Activated CD4-positive, alpha-beta T cell treated with anti-CD3 and anti-CD28 coated beads, Interleukin-2, amount 50 U/mL, for 16 hours (primary cell): ENCODE data around the gene EIF2B2.

Experiments used
- DNase-seq: peaks from one replicate; pipeline ENCODE4 v3.0.0-alpha.2; 2020

EIF2B2 gene

DNA sequence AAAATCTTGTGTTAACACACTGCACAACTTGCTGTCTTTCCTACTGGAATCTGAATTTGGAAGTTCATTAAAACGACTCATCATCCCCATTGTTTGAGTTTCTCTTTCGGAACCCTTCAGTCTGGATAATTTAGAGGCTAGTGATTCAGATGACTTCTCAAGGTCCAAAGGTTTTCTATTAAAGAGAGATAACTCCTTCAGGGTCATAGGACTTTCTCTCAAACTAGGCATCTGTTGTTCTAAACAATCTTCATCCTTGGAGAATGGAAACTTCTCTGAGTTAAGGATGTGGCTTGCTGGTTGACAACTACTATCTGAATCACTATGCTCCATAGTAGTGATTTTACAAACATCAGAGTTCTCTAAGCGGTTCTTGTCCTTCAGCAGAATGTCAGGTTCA lies 44.2 kb downstream of the EIF2B2 start:
- peak; percentile 47 for DNase-seq

DNA sequence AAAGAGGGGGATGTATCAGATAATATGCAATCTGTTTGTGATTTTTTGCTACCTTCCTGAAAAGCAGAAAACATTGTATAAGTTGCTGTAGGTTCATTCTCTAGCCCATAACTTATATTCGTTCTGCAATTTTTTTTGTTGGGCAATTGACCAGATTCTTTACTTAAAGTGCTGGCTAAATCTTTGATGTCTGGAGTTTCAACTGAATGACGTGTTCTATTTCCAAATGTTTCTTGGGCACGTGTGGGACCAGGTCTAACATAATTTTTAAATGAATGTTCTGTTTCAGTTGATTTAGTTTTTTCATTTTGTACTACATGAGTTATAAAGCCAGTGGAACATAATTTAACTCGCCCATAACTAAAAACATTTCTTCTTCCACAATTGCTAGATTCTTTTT lies 44.8 kb downstream of the EIF2B2 start:
- DNase-seq: no peak

DNA sequence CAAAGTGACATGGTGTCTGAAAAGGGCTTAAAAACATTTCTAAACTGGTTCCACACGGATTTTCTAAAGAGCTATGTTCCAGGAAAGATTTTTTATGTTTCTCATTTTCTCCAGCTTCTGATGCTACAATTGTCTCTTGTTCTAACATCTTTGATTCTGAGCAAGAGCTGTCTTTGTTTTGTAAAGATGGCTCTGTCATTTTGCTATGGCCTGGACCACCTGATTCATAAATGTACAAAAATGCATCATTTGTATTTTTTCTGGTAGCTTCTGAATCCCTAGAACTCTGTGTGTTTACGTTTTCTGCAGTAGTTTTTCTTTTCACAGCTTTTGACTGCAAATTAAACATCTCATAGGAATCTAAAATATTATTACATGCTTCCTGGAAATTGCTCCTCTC lies 45.4 kb downstream of the EIF2B2 start:
- DNase-seq: no peak

DNA sequence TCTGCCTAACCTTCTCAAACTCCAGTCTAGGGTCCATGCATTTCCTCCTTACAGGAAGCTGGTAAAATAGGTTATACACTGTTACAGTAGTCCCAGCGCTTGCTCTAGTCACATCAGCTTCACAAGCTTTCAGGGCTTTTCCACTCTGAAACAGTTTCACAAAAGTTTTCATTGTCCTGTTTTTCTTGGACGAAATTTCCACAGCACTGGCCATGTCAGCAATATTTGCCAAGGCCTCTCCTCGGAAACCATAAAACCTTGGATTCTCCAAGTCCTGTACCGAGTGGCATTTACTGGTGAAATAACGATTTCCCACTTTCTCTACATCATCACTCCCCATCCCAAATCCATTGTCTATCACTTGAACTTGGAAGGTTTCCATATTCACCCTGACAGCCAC lies 46.4 kb downstream of the EIF2B2 start:
- no peak for DNase-seq

DNA sequence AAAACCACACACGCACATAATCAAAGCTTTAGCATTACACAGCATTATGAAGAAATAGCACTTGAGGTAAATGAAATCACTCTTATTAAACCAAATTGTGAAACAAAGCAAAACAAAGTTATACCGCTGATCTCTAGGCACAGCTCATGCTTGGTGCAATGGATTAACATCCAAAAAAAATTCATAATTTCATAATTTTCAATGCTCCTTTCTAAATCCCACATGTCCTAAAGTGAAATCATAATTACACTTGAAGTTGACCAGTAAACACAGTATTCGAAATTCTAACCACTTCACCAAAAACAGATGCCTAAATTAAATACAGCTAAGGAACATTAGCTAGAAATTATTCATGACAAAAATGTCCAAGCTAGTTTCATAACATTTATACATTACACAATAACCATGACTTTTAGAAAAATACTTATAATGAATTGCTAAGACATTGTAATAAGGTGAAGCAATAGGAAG lies 47.0 kb downstream of the EIF2B2 start:
- DNase-seq: no peak

DNA sequence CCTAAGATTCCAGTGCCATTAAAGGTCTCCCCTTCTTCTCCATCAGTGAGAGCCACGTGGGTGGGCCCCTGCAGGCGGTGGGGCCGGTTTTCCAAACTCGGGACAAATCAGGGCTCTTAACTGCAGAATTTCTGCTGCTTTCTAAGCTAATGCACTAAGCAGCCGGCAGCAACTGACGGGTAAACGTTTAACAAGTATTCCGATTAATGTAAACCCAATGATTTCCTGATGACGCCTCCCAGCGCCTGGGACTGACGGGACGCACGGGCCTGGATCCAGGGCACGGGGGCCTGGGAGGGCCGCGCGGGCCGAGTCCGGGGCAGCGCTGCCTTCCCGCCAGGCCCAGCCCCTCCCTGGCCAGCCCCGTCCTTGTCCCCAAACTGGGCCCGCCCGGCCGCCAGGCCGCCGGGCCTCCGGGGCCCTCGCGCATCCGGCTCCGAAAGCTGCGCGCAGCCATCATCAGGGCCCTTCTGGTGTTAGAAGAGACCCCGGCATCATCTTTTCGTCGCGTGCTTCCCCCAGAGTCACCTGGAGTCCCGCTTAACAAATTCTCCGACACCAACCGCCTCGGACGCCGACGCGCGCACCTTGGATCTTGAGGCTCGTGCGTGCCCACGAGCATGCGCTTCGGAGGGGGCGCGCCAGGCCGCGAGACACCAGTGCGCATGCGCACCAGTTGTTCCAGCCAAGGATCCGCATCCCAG lies 48.3 kb downstream of the EIF2B2 start, which contains the start of gene MLH3:
Gene MLH3 (minus strand): TSS at position 616 of the 704 bp plus-strand sequence. CDS start 1,812 bp downstream, outside the sequence.
- DNase-seq: peak; percentile 83

DNA sequence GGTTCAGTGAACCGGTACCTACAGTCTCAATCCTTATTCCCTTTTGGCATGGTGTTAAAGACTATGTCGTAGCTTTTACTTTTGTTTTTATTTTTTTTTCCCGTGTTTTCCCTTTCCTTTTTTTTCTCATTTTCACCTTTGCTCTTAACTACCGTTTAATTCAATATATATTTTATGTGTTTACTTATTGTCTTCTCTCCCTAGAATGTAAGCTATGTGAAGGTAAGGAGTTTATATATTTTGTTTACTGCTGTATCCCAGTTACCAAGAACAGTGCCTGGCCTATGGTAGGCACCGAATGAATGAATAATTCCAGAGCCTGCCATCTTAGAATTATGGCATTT lies 48.8 kb downstream of the EIF2B2 start:
- DNase-seq: no peak

DNA sequence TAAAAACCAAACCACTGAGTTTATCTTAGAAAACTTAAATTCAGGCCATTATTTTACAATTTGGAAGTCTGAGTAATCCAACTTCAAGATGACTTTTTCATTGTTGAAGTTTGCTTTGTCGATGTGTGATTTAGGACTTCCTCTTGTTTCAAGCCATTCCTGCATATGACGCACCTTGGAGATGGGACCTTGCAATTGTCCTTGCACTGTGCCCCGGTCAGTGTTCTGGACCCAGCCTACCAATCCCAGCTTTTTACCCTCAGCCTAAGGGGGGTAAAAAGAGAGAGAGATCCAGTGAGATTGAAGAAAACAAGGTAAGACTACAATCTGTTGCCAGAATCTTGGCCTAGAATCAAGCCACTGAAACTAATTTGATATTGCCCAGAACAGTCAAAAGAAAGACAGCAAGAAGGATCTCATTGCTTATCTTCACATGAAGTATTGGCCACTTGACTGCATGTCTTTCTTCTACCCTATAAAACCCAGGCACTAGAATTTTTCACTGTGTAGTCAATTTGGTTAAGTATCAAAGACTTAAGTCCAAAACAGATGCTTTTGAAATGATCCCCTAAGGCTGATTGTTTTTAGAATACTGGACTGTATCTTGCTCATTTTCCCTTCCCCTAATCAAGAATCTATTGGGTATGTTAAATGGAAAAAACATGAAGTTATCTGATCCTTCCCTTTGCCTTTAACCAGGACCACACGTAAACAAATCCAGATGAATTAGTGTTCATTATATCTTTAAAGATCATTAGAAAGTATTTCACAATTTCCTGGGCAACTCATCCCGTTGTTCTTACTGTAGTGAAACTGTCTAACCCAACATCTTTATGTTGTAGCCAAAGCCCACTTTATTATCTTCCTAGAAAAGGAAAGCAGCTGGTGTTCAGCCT lies 50.9 kb downstream of the EIF2B2 start:
- DNase-seq: no peak

DNA sequence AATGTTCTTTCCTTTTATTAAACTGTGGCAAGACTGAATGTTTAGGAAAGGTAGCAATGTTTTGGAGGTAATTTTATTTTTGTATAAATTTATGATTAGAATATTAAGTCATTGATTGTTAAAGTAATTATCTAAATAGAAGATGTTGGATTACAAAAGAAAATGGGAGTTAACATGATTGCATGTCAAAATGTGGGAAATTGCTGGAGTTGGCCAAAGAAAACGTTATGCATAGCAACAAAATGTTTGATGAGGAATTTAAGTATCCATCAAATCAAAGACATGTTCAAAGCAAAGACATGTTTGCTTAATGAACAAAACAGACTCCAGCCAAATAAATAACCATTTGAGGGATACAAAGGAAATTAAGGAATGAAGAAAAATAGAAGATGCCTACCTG lies 51.7 kb downstream of the EIF2B2 start:
- no peak for DNase-seq

DNA sequence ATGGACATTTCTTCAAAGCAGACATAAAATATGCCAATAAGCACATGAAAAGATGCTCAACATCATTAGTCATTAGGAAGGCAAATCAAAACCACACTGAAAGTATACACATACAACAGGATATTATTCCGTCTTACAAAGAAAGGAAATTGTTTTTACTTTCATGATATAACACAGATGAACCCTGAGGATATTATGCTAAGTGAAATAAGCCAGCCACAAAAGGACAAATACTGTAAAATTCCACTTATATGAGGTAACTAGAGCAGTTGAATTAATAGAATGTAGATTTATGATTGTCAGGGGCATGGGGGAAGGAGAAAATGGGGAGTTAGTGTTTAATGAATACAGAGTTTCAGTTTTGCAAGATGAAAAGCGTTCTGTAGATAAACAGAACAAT lies 56.9 kb downstream of the EIF2B2 start:
- DNase-seq: no peak

DNA sequence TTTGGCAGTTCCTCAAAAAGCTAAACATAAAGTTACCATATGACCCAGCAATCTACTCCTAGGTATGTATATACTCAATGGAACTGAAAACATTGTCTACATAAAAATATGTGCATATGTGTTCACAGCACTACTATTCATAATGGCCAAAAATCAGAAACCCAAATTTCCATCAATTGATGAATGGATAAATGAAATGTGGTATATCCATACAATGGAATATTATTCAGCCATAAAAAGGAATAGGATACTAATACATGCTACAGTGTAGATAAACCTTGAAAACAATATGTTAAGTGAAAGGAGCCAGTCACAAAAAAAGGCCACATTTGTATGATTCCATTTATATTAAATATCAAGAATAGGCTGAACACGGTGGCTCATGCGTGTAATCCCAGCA lies 57.7 kb downstream of the EIF2B2 start:
- no peak for DNase-seq
